WTC11 (cell line): Measurements from ENCODE around the gene EMILIN1. TPM values are rescaled to one million over a fixed set of nuclear protein-coding genes. Genes with fewer than 3 reads are reported as not detected.
A peak's percentile ranks its signal among the peaks of the same experiment; 100 is the strongest.

Experiments
- ATF2 ChIP-seq: sonication (generic); formaldehyde crosslinking; IDR thresholded peaks from 2 replicates; pipeline ENCODE4 v1.8.1; 2022; ENCODE audit warnings: low read depth, missing genetic modification reagents, borderline replicate concordance
- EMX1 ChIP-seq: fragments of 250-450 bp; sonication (Bioruptor Pico); IDR thresholded peaks from 2 replicates; pipeline ENCODE4 v1.8.0; 2021; ENCODE audit warnings: mild to moderate bottlenecking
- ETV6 ChIP-seq: sonication (generic); formaldehyde crosslinking; IDR thresholded peaks from 2 replicates; pipeline ENCODE4 v1.8.1; 2022; ENCODE audit warnings: mild to moderate bottlenecking, missing genetic modification reagents
- FOXP1 ChIP-seq: sonication (generic); formaldehyde crosslinking; IDR thresholded peaks from 2 replicates; pipeline ENCODE4 v1.8.0; 2022; ENCODE audit warnings: missing genetic modification reagents, mild to moderate bottlenecking, moderate library complexity, borderline replicate concordance
- HMGXB4 ChIP-seq: sonication (generic); formaldehyde crosslinking; IDR thresholded peaks from 2 replicates; pipeline ENCODE4 v1.8.1; 2023; ENCODE audit warnings: mild to moderate bottlenecking, moderate library complexity, missing genetic modification reagents
- JUN ChIP-seq: sonication (generic); formaldehyde crosslinking; IDR thresholded peaks from 2 replicates; pipeline ENCODE4 v1.8.0; 2023; ENCODE audit warnings: mild to moderate bottlenecking, missing genetic modification reagents
- MAX ChIP-seq: sonication (generic); formaldehyde crosslinking; IDR thresholded peaks from 2 replicates; pipeline ENCODE4 v1.8.0; 2022; ENCODE audit warnings: mild to moderate bottlenecking, missing genetic modification reagents
- NR1H2 ChIP-seq: sonication (generic); formaldehyde crosslinking; IDR thresholded peaks from 2 replicates; pipeline ENCODE4 v1.9.0; 2021; ENCODE audit warnings: mild to moderate bottlenecking, moderate library complexity, missing genetic modification reagents
- OVOL2 ChIP-seq: fragments of 250-450 bp; sonication (Bioruptor Pico); IDR thresholded peaks from 2 replicates; pipeline ENCODE4 v1.9.0; 2021; ENCODE audit warnings: mild to moderate bottlenecking, borderline replicate concordance
- SMAD4 ChIP-seq: sonication (generic); formaldehyde crosslinking; IDR thresholded peaks from 2 replicates; pipeline ENCODE4 v1.8.0; 2022; ENCODE audit warnings: mild to moderate bottlenecking, missing genetic modification reagents
- TCF7 ChIP-seq: sonication (generic); formaldehyde crosslinking; IDR thresholded peaks from 2 replicates; pipeline ENCODE4 v1.8.0; 2022; ENCODE audit warnings: mild to moderate bottlenecking, low read depth, missing genetic modification reagents, moderate library complexity
- ZBTB21 ChIP-seq: sonication (generic); formaldehyde crosslinking; IDR thresholded peaks from 2 replicates; pipeline ENCODE4 v1.8.1; 2023; ENCODE audit warnings: mild to moderate bottlenecking, missing genetic modification reagents, borderline replicate concordance
- ZMAT4 ChIP-seq: fragments of 250-450 bp; sonication (Bioruptor Pico); IDR thresholded peaks from 2 replicates; pipeline ENCODE4 v1.9.0; 2021; ENCODE audit warnings: mild to moderate bottlenecking
- ZNF121 ChIP-seq: sonication (generic); formaldehyde crosslinking; IDR thresholded peaks from 2 replicates; pipeline ENCODE4 v1.8.0; 2023; ENCODE audit warnings: missing genetic modification reagents
- ZNF219 ChIP-seq: sonication (generic); formaldehyde crosslinking; IDR thresholded peaks from 2 replicates; pipeline ENCODE4 v1.8.0; 2023; ENCODE audit warnings: missing genetic modification reagents, mild to moderate bottlenecking, borderline replicate concordance
- ZNF425 ChIP-seq: fragments of 250-450 bp; sonication (Bioruptor Pico); conservative IDR thresholded peaks from 2 replicates; pipeline ENCODE4 v1.9.0; 2021; ENCODE audit warnings: mild to moderate bottlenecking
- total RNA-seq: library from RNA; stranded (reverse); gene quantifications from 3 replicates; pipeline ENCODE4 v1.2.3, GENCODE V29; 2021
- TF ChIP-seq, protein P1 (sequence below): sonication (generic); formaldehyde crosslinking; IDR thresholded peaks from 2 replicates; pipeline ENCODE4 v1.8.0; 2023; ENCODE audit warnings: missing genetic modification reagents, mild to moderate bottlenecking, borderline replicate concordance
- TF ChIP-seq, protein P2 (sequence below): sonication (generic); formaldehyde crosslinking; conservative IDR thresholded peaks from 2 replicates; pipeline ENCODE4 v1.8.1; 2022; ENCODE audit warnings: mild to moderate bottlenecking, missing genetic modification reagents
- TF ChIP-seq, protein P3 (sequence below): sonication (generic); formaldehyde crosslinking; IDR thresholded peaks from 2 replicates; pipeline ENCODE4 v1.8.1; 2023; ENCODE audit warnings: mild to moderate bottlenecking, missing genetic modification reagents, moderate library complexity
- TF ChIP-seq, protein P4 (sequence below): sonication (generic); formaldehyde crosslinking; IDR thresholded peaks from 2 replicates; pipeline ENCODE4 v1.8.0; 2022; ENCODE audit warnings: mild to moderate bottlenecking, missing genetic modification reagents
- TF ChIP-seq, protein P5 (sequence below): sonication (generic); formaldehyde crosslinking; IDR thresholded peaks from 2 replicates; pipeline ENCODE4 v1.8.0; 2023; ENCODE audit warnings: missing genetic modification reagents
- TF ChIP-seq, protein P6 (sequence below): sonication (generic); formaldehyde crosslinking; IDR thresholded peaks from 2 replicates; pipeline ENCODE4 v1.8.1; 2023; ENCODE audit warnings: mild to moderate bottlenecking, missing genetic modification reagents

Gene EMILIN1
- total RNA-seq, 1 experiment from 2014 or later, result 3.5 TPM

GRCh38 chr2:27071277-27071989 lies 7.0 kb upstream of the EMILIN1 start, which contains the start of gene OST4 (continued):
- TF ChIP-seq, protein P1, sequence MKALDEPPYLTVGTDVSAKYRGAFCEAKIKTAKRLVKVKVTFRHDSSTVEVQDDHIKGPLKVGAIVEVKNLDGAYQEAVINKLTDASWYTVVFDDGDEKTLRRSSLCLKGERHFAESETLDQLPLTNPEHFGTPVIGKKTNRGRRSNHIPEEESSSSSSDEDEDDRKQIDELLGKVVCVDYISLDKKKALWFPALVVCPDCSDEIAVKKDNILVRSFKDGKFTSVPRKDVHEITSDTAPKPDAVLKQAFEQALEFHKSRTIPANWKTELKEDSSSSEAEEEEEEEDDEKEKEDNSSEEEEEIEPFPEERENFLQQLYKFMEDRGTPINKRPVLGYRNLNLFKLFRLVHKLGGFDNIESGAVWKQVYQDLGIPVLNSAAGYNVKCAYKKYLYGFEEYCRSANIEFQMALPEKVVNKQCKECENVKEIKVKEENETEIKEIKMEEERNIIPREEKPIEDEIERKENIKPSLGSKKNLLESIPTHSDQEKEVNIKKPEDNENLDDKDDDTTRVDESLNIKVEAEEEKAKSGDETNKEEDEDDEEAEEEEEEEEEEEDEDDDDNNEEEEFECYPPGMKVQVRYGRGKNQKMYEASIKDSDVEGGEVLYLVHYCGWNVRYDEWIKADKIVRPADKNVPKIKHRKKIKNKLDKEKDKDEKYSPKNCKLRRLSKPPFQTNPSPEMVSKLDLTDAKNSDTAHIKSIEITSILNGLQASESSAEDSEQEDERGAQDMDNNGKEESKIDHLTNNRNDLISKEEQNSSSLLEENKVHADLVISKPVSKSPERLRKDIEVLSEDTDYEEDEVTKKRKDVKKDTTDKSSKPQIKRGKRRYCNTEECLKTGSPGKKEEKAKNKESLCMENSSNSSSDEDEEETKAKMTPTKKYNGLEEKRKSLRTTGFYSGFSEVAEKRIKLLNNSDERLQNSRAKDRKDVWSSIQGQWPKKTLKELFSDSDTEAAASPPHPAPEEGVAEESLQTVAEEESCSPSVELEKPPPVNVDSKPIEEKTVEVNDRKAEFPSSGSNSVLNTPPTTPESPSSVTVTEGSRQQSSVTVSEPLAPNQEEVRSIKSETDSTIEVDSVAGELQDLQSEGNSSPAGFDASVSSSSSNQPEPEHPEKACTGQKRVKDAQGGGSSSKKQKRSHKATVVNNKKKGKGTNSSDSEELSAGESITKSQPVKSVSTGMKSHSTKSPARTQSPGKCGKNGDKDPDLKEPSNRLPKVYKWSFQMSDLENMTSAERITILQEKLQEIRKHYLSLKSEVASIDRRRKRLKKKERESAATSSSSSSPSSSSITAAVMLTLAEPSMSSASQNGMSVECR (CRISPR knock-in tag), result 0 out of 2 replicates have a peak, but pooled peaks have one; percentile 29
- TF ChIP-seq JUN (CRISPR knock-in tag) (no peak), ETV6 (CRISPR knock-in tag) (no peak; the same call in 1 of the 2 replicates), FOXP1 (CRISPR knock-in tag) (no peak), ZNF121 (CRISPR knock-in tag) (no peak), OVOL2 (CRISPR knock-in tag) (no peak), ZMAT4 (no peak), EMX1 (CRISPR knock-in tag) (no peak), NR1H2 (no peak), TCF7 (no peak), HMGXB4 (CRISPR knock-in tag) (0 out of 2 replicates have a peak, but pooled peaks have one; percentile 55), ZNF219 (CRISPR knock-in tag) (no peak; the same call in 1 of the 2 replicates), ATF2 (CRISPR knock-in tag) (no peak), MAX (CRISPR knock-in tag) (no peak; the same call in 1 of the 2 replicates), ZNF425 (CRISPR knock-in tag) (no peak), ZBTB21 (CRISPR knock-in tag) (peak; percentile 89; the same call in 1 of the 2 replicates), SMAD4 (CRISPR knock-in tag) (no peak)
- TF ChIP-seq, protein P2, sequence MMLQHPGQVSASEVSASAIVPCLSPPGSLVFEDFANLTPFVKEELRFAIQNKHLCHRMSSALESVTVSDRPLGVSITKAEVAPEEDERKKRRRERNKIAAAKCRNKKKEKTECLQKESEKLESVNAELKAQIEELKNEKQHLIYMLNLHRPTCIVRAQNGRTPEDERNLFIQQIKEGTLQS (CRISPR knock-in tag), result no peak
- TF ChIP-seq, protein P3, sequence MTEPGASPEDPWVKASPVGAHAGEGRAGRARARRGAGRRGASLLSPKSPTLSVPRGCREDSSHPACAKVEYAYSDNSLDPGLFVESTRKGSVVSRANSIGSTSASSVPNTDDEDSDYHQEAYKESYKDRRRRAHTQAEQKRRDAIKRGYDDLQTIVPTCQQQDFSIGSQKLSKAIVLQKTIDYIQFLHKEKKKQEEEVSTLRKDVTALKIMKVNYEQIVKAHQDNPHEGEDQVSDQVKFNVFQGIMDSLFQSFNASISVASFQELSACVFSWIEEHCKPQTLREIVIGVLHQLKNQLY (CRISPR knock-in tag), result no peak
- TF ChIP-seq, protein P4, sequence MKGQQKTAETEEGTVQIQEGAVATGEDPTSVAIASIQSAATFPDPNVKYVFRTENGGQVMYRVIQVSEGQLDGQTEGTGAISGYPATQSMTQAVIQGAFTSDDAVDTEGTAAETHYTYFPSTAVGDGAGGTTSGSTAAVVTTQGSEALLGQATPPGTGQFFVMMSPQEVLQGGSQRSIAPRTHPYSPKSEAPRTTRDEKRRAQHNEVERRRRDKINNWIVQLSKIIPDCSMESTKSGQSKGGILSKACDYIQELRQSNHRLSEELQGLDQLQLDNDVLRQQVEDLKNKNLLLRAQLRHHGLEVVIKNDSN (CRISPR knock-in tag), result no peak; the same call in 1 of the 2 replicates
- TF ChIP-seq, protein P5, sequence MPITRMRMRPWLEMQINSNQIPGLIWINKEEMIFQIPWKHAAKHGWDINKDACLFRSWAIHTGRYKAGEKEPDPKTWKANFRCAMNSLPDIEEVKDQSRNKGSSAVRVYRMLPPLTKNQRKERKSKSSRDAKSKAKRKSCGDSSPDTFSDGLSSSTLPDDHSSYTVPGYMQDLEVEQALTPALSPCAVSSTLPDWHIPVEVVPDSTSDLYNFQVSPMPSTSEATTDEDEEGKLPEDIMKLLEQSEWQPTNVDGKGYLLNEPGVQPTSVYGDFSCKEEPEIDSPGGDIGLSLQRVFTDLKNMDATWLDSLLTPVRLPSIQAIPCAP (CRISPR knock-in tag), result no peak; the same call in 1 of the 2 replicates
- TF ChIP-seq, protein P6, sequence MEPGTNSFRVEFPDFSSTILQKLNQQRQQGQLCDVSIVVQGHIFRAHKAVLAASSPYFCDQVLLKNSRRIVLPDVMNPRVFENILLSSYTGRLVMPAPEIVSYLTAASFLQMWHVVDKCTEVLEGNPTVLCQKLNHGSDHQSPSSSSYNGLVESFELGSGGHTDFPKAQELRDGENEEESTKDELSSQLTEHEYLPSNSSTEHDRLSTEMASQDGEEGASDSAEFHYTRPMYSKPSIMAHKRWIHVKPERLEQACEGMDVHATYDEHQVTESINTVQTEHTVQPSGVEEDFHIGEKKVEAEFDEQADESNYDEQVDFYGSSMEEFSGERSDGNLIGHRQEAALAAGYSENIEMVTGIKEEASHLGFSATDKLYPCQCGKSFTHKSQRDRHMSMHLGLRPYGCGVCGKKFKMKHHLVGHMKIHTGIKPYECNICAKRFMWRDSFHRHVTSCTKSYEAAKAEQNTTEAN (CRISPR knock-in tag), result no peak
